ENCODE measurements around the gene PPIP5K1. TPM values are rescaled to one million over a fixed set of nuclear protein-coding genes. Genes with fewer than 3 reads are reported as not detected.
A peak's percentile ranks its signal among the peaks of the same experiment; 100 is the strongest.

Gene PPIP5K1
- total and polyA plus RNA-seq, 11 donors = 7.2 to 23.0 (median 15.3) TPM

DNA sequence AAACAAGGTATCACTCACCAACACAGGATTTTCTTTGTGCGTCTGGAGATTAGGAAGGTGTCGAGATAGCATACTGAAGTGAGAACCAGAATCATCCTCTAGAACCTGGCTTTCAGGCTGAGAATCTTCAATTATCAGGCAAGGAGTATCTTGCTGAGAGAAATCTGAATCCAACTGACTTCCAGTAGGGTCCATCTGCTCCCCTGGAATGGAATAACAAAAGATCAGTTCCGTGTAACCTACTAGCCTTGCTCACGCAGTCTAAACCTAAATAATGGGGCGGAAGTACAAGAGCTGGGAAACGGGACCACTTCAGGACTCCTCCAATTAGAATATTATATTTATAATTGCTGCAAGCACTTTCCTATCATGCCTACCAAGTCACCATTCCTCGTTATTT is 97.7 kb downstream of the PPIP5K1 start:
- Histone ChIP-seq H3K27ac (peak overlapping the region in 9 of 12 donors; percentile 69 to 88 (median 83)), H3K4me3 (peak overlapping the region; percentile 63 to 84 (median 78)), H3K36me3 (peaks cover 0 to 44% (median 30%) of the 10 kb centered on the region in 9 donors), H3K27me3 (no peaks in the 10 kb centered on the region), H3K9me3 (no peaks in the 10 kb centered on the region), H3K4me1 (peaks cover 0 to 29% (median 21%) of the 10 kb centered on the region in 12 donors)
- ATAC-seq = no peak
- TF ChIP-seq CTCF (IDR thresholded peaks at IDR 0.05) (no peak), POLR2A (IDR thresholded peaks at IDR 0.05) (no peak)
- intact Hi-C loops (cut with DNase I) = loop anchor here in 2 of 10 donors (2.0 kb wide), 1 partner anchor 19 kb away; no protein-coding TSS in a partner anchor
- WGBS, 4 donors = 7 to 9% (median 8%) methylated on average over 7 of the region's 7 CpGs
- DNase-seq = no peak

GRCh38 chr15:43489191-43489590 is 100.8 kb downstream of the PPIP5K1 start:
- 0 to 4% (median 0%) methylated on average over 1 of the region's 1 CpG for WGBS, 4 donors
- intact Hi-C loops (cut with DNase I) = loop anchor here in 1 of 10 donors (5.0 kb wide), 1 partner anchor 33 kb away; no protein-coding TSS in a partner anchor
- ATAC-seq = no peak
- Histone ChIP-seq H3K36me3 (peaks cover 0 to 68% (median 45%) of the 10 kb centered on the region in 9 donors), H3K27me3 (no peaks in the 10 kb centered on the region), H3K9me3 (no peaks in the 10 kb centered on the region), H3K4me3 (no peak overlapping the region), H3K4me1 (peaks cover 0 to 29% (median 21%) of the 10 kb centered on the region in 12 donors), H3K27ac (no peak overlapping the region)
- no peak for DNase-seq
- TF ChIP-seq CTCF (IDR thresholded peaks at IDR 0.05) = no peak
- TF ChIP-seq POLR2A (IDR thresholded peaks at IDR 0.05) = no peak

DNA sequence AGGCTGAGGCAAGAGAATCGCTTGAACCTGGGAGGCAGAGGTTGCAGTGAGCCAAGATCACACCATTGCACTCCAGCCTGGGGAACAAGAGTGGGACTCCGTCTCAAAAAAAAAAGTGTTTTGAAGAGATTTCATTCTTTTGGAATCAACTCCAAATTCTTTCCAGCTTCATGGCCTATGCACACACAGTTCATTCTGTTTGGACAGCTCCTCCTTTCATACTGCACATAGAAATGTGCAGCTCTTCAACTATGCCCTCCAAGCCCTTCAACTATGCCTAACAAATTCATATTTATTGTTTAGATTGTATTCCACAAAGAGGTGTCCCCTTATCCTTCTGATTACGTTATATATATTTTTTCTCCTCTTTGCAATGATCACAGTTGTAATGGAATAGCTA is 101.2 kb downstream of the PPIP5K1 start:
- TF ChIP-seq CTCF (IDR thresholded peaks at IDR 0.05) (no peak), POLR2A (IDR thresholded peaks at IDR 0.05) (no peak)
- no peak for DNase-seq
- peaks cover 0 to 32% (median 22%) of the 10 kb centered on the region in 12 donors for H3K4me1 ChIP-seq
- no peaks in the 10 kb centered on the region for H3K27me3 ChIP-seq
- H3K4me3 ChIP-seq = no peak overlapping the region
- no peaks in the 10 kb centered on the region for H3K9me3 ChIP-seq
- intact Hi-C loops (cut with DNase I) = loop anchor here in 1 of 10 donors (5.0 kb wide), 1 partner anchor 34 kb away; no protein-coding TSS in a partner anchor
- peaks cover 0 to 71% (median 45%) of the 10 kb centered on the region in 9 donors for H3K36me3 ChIP-seq
- H3K27ac ChIP-seq = no peak overlapping the region
- 82 to 94% (median 90%) methylated on average over 3 of the region's 3 CpGs for WGBS, 4 donors
- no peak for ATAC-seq

- DNase-seq (no peak), ATAC-seq (no peak)
- H3K27me3 ChIP-seq = no peaks in the 10 kb centered on the region
- H3K4me1 ChIP-seq = peaks cover 0 to 31% (median 15%) of the 10 kb centered on the region in 12 donors
- H3K27ac ChIP-seq = no peak overlapping the region
- 92 to 98% (median 95%) methylated on average over 6 of the region's 6 CpGs for WGBS, 4 donors
- intact Hi-C loops (cut with DNase I) = loop anchor here in 1 of 10 donors (5.0 kb wide), 1 partner anchor 35 kb away; no protein-coding TSS in a partner anchor
- TF ChIP-seq POLR2A (IDR thresholded peaks at IDR 0.05) = no peak
- TF ChIP-seq CTCF (IDR thresholded peaks at IDR 0.05) = no peak
- peaks cover 0 to 74% (median 46%) of the 10 kb centered on the region in 9 donors for H3K36me3 ChIP-seq
- H3K4me3 ChIP-seq = no peak overlapping the region
- no peaks in the 10 kb centered on the region for H3K9me3 ChIP-seq
Observed at GRCh38 chr15:43487271-43487895, 102.6 kb downstream of the PPIP5K1 start.

Measured in heart left ventricle (tissue), 16 donors.